Renal cortical epithelial cell (primary cell): ENCODE measurements around the gene ATP6V0C. TPM values are rescaled to one million over a fixed set of nuclear protein-coding genes. Genes with fewer than 3 reads are reported as not detected.
A peak's percentile ranks its signal among the peaks of the same experiment; 100 is the strongest.

Source experiments
- DNase-seq: peaks from one replicate; pipeline ENCODE4 v3.0.0-alpha.2; 2011; ENCODE audit warnings: low read depth
- total RNA-seq: library from RNA; depleted of rRNA; stranded (reverse); fragments of >200 nt; gene quantifications from 2 replicates; pipeline ENCODE4 v1.2.3, GENCODE V29; 2014

ATP6V0C gene
- total RNA-seq, 1 donor from 2014 or later, result 36.3 TPM

- DNase-seq, result no peak
Observed at GRCh38 chr16:2490190-2491105, 23.3 kb upstream of the ATP6V0C start.

- DNase-seq, result peak; percentile 61
Observed at GRCh38 chr16:2492292-2492691, 21.5 kb upstream of the ATP6V0C start.

- no peak for DNase-seq
Observed at GRCh38 chr16:2493605-2494004, 20.1 kb upstream of the ATP6V0C start.

- DNase-seq, result no peak
Observed at GRCh38 chr16:2494616-2495015, 19.1 kb upstream of the ATP6V0C start.

GRCh38 chr16:2495041-2495440 lies 18.7 kb upstream of the ATP6V0C start:
- DNase-seq, result no peak

- DNase-seq, result no peak
Observed at GRCh38 chr16:2496223-2497115, 17.3 kb upstream of the ATP6V0C start.

GRCh38 chr16:2497116-2497630 lies 16.6 kb upstream of the ATP6V0C start:
- DNase-seq, result no peak

GRCh38 chr16:2497695-2498484 lies 15.9 kb upstream of the ATP6V0C start:
- DNase-seq, result no peak

GRCh38 chr16:2498531-2499253 lies 15.1 kb upstream of the ATP6V0C start:
- DNase-seq, result no peak

GRCh38 chr16:2499454-2499853 lies 14.3 kb upstream of the ATP6V0C start:
- no peak for DNase-seq

GRCh38 chr16:2499890-2500429 lies 13.8 kb upstream of the ATP6V0C start:
- DNase-seq, result no peak

GRCh38 chr16:2500430-2500917 lies 13.3 kb upstream of the ATP6V0C start:
- DNase-seq, result no peak

GRCh38 chr16:2500918-2501750 lies 12.6 kb upstream of the ATP6V0C start:
- DNase-seq, result peak; percentile 62

- DNase-seq, result no peak
Observed at GRCh38 chr16:2501946-2502895, 11.5 kb upstream of the ATP6V0C start.

GRCh38 chr16:2505695-2506094 lies 8.1 kb upstream of the ATP6V0C start:
- no peak for DNase-seq

- no peak for DNase-seq
Observed at GRCh38 chr16:2507052-2507659, 6.6 kb upstream of the ATP6V0C start.

- no peak for DNase-seq
Observed at GRCh38 chr16:2507665-2508064, 6.1 kb upstream of the ATP6V0C start.
